SHP77 (cell line): ENCODE measurements around the gene PTPN2.
"Not testable (repeated sequence)": the region's sequence is repeated elsewhere in the genome, so short reads cannot be mapped to it uniquely, and the experiment has no call there.

Experiments
- DNase-seq, 2 experiments: peaks; one replicate each; lab custom pipeline; 2025; lab: John Stamatoyannopoulos, UW

The PTPN2 gene

DNA sequence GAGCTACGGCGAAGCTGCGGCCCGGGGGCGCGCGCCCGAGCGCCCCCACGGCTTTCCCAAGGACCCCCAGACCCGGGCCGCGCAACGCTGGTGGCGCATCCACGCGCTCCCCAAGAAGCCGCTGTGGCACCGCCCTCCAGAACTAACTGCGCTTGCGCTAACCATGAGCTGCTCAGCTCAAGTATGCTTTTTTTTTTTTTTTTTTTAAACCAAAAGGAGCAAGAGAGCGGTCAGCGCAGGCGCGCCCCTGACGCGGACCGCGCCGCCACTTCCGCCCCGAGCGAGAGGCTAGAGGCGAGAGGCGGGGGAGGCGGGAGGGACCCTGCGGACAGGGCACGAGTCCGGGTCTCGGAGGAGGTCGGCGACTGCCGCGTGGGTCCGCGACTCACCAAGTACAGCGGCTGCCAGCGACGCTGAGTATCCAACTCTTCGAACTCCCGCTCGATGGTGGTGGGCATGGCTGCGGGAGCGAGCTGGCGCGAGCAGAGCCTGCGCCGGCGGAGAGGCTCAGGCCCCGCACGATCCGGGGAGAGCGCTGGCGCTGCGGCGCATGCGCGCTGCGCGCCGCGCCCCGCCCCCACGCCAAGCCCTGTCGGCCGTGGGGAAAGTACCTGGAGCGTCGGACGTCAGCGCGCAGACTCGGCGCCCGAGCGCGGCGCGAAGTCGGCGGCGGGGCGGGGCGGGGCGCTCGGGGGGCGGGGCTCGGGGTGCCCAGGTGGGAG, at the start of gene PTPN2:
Gene PTPN2 (minus strand): TSS at position 554 of the 722 bp plus-strand sequence. CDS start 96 bp downstream, at position 458.
- peak; percentile 80 to 81 for DNase-seq

- DNase-seq = no peak
Measured at GRCh38 chr18:12933327-12933726, 49.3 kb upstream of the PTPN2 start.

DNA sequence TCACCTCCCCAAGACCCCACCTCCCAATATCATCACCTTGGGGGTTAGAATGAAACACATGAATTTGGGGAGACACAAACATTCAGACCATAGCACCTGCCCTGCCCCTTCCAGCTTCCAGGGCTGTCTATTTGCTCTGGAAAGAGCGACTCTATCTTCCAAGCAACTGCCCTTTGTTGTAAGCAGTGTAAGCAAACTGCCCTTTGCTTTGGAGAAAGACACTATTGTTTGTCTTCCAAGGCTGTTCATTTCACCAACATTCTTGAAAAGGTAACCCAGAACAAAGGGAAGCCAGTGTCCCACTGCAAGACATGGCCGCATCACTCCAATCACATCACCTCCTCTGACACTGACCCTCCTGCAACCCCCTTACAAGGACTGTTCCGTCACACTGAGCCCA, 46.9 kb upstream of the PTPN2 start:
- DNase-seq = no peak

GRCh38 chr18:12930376-12930775, 46.3 kb upstream of the PTPN2 start:
- no peak for DNase-seq

DNA sequence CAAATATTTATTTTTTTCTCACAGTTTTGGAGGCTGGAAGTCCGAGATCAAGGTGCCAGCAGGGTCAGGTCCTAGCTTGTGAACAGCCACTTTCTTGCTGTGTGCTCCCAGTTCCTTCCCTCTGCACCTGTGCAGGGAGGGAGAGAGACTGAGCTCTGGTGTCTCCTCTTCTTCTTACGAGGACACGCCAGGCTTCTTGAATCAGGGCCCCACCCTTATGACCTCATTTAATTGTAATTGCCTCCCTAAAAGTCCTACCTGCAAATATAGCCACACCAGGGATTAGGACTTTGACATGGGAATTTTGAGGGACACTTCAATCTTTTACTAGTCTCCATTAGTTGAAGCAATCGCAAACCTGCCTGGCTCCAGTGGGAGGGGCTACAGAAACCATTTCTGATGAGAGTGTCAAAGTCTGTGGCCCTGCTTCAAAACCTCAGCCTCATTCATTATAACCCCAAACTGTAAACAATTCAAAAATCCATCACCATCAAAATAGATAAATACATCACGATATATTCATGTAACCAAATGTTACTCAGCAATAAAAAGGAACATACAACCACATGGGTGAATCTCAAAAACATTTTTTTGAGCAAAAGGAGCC, 45.5 kb upstream of the PTPN2 start:
- DNase-seq = no peak

DNA sequence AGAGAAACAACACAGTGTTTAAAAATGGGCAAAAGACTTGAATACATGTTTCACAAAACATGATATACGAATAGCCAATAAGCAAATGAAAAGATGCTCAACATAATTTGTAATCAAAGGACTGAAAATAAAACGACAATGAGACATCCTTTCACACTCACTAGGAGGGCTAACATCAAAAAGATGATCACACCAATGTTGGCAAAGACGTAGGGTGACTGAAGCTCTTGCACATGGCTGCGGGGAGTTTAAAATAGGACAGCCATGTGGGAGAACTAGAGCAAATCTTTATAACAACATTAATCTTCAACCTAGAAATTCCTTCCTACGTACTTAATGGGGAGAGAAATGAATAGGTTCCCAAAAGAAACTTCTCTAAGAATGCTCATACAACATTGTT, 44.6 kb upstream of the PTPN2 start:
- no peak for DNase-seq

DNA sequence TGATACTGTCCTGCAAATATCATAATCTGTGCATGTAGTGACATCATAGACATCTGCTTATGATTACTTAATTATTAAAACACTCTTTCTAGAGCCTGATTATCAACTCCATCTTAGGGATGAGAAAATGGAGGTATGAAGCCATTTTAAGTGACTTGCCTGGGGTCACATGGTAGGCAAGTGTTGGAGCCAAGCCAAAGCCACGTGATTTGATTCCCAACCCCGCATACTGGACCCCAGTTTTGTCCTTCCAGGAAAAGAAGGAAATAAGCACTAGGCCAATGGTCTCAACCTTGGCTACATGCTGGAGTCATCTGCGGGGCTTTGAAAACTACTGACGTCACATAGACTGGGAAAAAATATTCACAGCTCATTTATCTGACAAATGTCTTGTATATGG, 44.2 kb upstream of the PTPN2 start:
- DNase-seq = no peak

GRCh38 chr18:12924616-12925015, 40.6 kb upstream of the PTPN2 start:
- no peak for DNase-seq

DNA sequence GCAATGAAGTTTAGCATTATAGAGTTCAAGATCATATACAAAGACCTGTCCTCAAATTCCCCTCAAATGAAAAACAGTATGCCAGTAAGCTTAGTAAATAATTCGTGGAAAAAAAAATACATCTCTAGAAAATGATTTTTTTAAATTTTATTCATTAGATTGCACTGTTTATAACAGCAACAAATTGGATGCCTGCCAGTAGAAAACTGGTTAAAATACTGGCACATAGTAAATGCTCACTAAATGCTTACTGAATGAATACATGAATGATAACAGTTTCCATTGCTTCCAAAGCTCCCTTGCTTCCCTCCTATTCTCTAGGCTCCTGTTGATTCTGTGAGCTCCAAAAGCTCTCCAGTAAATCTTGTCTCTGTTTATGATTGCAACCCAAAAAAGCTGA, 38.2 kb upstream of the PTPN2 start:
- no peak for DNase-seq

- no peak for DNase-seq
Measured at GRCh38 chr18:12921178-12921577, 37.1 kb upstream of the PTPN2 start.

DNA sequence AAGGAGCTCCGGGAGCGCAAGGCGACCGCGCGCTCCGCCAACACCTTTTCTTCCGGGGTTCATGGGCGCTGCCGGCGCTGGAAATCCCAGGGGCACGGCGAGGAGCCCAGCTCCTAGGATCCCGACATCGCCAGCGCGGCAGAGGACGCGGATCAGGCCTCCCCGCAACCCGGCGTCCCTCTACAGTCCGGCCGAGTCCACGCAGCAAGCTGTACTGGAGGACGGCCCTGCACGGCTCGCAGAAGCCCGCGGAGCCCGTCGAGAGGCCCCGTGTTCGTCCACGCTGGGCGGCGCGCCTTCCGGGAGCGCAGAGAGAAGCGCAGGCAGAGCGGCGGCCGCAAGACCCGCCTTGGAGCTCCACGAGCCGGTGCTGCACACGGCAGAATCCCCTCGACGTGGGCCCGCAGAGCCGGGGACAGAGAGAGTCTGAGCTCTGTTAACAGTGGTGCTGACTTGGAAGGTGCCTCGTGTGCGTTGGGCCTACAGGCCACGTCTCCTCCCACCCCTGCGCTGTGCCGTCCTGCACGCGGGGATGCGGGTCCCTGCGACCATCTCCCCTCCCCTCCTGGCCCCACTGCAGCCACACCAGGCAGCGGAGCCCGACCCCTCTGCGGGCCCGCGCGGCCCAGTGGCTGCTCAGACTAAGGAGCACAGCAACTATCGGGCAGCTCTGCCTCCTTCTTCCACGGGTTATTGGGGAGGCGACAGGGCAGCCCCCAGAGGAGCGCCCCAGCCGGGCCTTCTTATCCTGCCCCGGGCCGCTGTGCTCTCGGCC, 28.1 kb upstream of the PTPN2 start:
- DNase-seq = no peak

DNA sequence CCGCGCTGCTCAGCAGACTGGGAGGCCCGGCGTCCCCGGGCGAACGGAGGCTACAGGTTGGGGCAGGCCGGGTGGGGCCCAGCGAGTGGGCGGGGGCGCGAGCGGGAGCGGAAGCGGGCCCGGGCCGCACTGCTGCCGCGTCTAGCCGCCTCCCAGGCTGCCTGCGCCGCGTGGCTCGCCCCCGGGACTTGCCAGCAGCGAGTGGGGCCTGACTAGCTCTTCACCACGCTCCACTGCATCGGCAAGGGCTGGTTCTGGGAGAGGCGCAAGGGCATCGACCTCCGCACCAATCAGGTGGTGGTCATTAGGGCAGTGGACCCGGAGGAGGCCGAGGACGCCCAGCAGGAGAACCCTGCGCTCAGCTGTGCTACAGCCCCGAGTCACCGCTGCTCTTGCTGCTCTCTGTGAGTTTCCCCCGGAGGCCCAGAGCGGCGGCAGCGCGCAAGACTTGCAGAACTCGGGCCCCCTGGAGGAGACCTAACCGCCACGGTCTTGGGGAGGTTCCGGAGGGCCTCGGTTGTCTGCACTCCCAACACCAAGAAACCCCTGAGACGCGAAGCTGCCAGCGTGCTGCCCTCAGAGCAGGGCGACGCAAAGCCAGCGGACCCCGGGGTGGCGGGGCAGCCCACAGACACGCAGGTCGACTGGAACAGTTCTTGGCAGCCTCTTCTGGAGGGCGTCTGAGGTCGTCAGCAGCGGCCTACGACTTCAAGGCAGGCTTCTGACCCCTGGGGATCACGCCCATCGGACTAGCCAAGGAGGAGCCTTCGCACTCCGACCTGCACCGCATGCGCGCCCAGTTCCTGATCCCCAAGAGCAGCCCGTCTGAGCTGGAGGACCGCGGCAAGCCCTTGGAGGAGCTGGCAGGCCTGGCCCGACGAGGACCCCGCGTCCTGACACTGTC, 27.2 kb upstream of the PTPN2 start:
- DNase-seq = no peak

DNA sequence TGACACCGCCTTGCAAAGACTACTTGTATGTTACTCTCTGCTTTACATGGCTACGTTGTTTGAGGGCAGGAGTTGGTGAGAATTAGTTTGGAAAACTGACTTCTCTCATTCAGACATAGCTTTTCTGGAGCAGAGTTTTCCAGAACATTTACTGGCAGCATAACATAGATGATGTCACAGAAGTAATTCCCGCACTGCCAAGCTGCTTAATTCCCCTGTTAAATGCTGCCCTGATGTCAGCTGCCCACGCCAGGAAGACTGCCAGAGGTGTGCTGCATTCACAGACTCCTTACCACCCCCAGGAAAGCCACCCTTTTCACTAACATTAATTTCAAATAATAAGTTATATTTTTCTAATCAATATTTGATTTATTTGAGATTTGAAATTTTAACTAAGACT, 24.7 kb upstream of the PTPN2 start:
- no peak for DNase-seq

DNA sequence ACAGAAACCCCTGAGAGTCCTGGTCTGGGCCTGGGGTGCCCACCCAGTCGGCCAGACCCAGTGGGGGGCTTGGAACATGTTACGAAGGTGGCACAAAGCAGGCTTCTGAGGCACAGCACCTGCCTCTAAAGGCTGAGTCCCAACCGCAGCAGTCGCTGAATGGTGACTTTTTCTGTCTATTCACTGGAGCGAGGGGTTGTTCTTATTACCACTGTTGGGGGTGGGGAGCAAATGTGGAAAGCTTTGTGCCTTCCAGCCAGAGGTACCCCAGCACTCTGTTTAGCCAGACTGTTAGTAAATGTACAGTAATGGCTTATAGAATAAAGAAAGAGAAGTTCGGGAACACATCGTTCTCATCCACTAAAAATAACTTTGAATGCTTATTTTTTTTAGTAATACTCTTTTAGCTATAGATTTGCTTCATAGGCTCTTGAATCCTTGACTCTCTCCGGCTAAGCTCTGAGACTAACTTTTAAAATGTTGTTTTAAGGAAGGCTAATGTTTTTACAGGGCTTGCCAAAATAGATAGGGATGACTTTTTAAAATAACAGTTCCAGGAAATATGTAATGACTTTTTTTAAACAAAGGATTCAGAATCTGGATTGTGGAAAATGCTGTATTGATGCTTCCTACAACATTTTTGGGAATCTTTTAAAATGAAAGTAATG, 23.4 kb upstream of the PTPN2 start:
- DNase-seq = no peak

DNA sequence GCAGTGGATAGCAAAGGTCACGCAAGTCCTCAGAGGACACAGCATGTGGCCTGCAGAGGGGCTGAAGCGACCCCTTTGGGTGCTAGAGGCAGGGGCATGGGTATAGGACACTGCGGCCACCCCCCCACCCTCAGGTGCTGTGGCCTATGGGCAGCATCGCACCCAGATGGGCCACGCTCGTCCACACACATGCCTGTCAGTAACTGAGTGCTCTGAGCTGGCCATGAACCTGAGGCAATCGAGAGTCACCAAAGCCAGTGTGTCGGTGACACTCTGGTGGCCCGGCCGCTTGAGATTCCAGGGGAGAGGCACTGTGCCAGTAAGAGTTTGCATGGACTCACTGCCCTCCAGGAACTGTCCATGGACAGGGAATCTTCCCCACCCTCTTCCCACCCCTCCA, 22.7 kb upstream of the PTPN2 start:
- DNase-seq = no peak

- no peak for DNase-seq
Measured at GRCh38 chr18:12906119-12906518, 22.1 kb upstream of the PTPN2 start.

GRCh38 chr18:12904012-12904516, 20.0 kb upstream of the PTPN2 start:
- no peak for DNase-seq

DNA sequence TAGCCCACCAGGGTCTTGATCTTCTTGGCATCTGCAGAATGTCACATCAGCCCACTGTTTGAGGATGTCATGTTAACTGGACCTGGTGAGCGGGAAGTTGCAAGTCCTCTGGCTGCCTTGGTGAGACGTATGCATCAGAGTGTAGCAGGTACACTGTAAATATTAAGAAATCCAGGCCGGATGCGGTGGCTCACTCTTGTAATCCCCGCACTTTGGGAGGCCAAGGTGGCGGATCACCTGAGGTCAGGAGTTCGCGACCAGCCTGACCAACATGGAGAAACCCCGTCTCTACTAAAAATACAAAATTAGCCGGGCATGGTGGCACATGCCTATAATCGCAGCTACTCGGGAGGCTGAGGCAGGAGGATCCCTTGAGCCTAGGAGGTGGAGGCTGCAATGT, 17.2 kb upstream of the PTPN2 start:
- DNase-seq = not testable (repeated sequence)

GRCh38 chr18:12896784-12897333, 12.8 kb upstream of the PTPN2 start:
- DNase-seq = not testable (repeated sequence)

- DNase-seq = no peak
Measured at GRCh38 chr18:12895626-12896025, 11.6 kb upstream of the PTPN2 start.

DNA sequence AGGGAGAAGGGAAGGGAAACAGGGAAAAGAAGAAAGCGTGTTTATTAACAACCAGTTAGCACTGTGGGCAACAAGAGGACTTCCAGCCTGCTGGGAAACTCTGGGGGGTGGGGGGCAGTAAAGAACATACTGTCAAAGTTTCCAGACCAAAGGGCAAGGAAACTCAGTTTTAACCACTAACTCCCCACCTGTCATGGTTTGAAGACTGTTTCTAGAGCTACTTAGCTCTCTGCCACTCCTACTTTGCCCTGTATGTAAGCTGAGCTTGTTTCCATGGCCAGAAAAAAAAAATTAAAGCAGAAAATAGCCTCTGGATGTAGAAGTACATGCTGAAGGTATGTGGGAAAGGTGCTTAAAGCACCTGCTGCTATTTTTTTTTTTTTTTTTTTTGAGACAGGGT, 11.0 kb upstream of the PTPN2 start:
- no peak for DNase-seq
